ENCODE data around the gene IL27RA.

The IL27RA gene

DNA sequence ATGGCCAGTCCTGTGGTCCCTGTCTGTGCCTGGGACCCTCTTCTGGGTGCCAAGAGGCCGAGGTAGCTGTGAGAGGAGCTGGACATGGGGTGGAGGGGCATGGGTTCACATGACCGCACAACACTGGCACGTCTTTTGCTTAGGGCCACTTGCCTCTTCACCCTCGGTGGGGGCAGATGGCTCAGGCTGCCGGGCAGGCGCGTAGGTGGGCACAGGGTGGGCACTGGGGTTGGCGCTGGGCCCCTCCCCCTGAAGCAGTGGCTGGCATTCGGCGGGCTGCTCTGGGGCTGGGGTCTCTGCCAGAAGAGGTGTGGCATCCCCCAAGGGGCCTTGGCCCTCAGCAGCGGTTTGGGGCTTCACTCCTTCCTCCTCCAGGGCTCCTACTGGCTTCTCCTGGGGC, 21.9 kb downstream of the IL27RA start:
- no peak overlapping the region for H3K27ac Mint-ChIP-seq
- DNase-seq (ENCODE audit: low spot score in 2 of 2) = no peak
- peaks cover 14% of the 10 kb centered on the region for H3K4me1 Mint-ChIP-seq
- no peak overlapping the region for H3K4me3 Mint-ChIP-seq
- peaks cover 13% of the 10 kb centered on the region for H3K27me3 Mint-ChIP-seq
- ATAC-seq (ENCODE audit: low read depth) = no peak
- H3K36me3 Mint-ChIP-seq = peaks cover 35% of the 10 kb centered on the region
- no peaks in the 10 kb centered on the region for H3K9me3 Mint-ChIP-seq

DNA sequence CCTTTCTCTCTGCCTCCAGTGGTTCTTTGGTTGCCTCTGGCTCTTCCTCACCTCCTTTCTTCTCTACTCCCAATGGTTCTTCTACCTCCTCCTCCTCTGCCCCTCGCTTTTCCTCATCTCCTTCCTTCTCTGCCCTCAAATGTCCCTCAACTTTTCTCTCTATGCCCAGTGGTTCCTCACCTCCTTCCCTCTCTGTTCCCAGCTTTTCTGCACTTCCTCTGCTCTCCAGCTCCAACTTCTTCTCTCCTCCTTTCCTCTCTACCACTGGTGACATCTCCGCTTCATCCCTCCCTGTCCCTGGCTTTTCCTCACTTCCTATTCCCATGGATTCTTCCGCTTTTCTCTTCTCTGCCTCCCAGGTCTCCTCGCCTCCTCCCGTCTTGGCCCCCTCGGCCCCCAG, 22.5 kb downstream of the IL27RA start:
- H3K4me1 Mint-ChIP-seq = peaks cover 20% of the 10 kb centered on the region
- H3K4me3 Mint-ChIP-seq = no peak overlapping the region
- H3K9me3 Mint-ChIP-seq = no peaks in the 10 kb centered on the region
- DNase-seq (ENCODE audit: low spot score in 2 of 2) (no peak), ATAC-seq (ENCODE audit: low read depth) (no peak)
- H3K36me3 Mint-ChIP-seq = peaks cover 33% of the 10 kb centered on the region
- peaks cover 19% of the 10 kb centered on the region for H3K27me3 Mint-ChIP-seq
- H3K27ac Mint-ChIP-seq = peak overlapping the region; percentile 51

DNA sequence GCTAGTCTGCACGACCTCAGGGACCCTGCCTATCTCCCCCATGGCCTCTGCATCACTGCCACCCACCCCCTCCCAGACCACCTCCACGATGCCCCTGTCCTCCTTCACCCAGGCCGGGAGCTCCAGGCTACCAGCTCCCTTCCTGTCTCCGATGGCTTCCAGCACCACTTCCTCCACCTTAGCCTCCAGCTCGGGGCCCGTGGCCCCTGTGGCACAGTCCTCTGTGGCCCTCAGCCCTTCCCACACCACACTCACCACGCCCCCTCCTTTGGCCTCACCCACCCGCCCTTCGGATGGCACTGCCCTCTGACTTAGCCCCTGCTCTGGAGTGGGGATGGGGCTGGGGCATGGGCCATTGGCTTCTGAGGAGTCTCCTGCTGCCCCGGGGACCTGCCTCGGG, 23.2 kb downstream of the IL27RA start:
- no peak for ATAC-seq (ENCODE audit: low read depth)
- Mint-ChIP-seq H3K27me3 (peaks cover 21% of the 10 kb centered on the region), H3K9me3 (no peaks in the 10 kb centered on the region), H3K4me1 (peaks cover 22% of the 10 kb centered on the region), H3K36me3 (peaks cover 32% of the 10 kb centered on the region), H3K4me3 (no peak overlapping the region), H3K27ac (no peak overlapping the region)
- DNase-seq (ENCODE audit: low spot score in 2 of 2) = no peak

DNA sequence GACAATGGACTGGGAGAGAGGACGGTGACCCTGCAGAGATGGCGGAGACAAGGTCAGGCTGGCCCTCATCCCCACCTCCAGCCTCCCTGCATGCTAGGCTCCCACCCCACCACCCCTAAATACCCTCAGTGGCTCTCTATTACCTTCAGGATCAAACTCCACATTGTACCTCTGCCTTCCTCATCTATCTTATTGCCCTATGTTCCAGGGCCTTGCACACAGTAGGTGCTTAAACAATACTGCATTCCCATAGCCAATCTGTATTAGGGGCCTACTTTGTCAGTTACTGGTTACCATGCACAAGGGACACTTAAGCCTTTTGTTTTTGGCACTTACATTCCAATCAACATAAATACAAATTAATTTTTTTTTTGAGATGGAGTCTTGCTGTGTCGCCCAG, 23.8 kb downstream of the IL27RA start:
- no peak overlapping the region for H3K27ac Mint-ChIP-seq
- H3K4me1 Mint-ChIP-seq = peaks cover 22% of the 10 kb centered on the region
- DNase-seq (ENCODE audit: low spot score in 2 of 2) (no peak), ATAC-seq (ENCODE audit: low read depth) (no peak)
- H3K27me3 Mint-ChIP-seq = peaks cover 24% of the 10 kb centered on the region
- H3K36me3 Mint-ChIP-seq = peaks cover 27% of the 10 kb centered on the region
- H3K4me3 Mint-ChIP-seq = no peak overlapping the region
- no peaks in the 10 kb centered on the region for H3K9me3 Mint-ChIP-seq

GRCh38 chr19:14056069-14056666, 24.6 kb downstream of the IL27RA start:
- ATAC-seq (ENCODE audit: low read depth) (no peak), DNase-seq (ENCODE audit: low spot score in 2 of 2) (no peak)
- Mint-ChIP-seq H3K27me3 (peaks cover 24% of the 10 kb centered on the region), H3K4me3 (no peak overlapping the region), H3K4me1 (peaks cover 22% of the 10 kb centered on the region), H3K27ac (no peak overlapping the region), H3K36me3 (peaks cover 22% of the 10 kb centered on the region), H3K9me3 (no peaks in the 10 kb centered on the region)

GRCh38 chr19:14056741-14057356, 25.3 kb downstream of the IL27RA start:
- DNase-seq (ENCODE audit: low spot score in 2 of 2) = no peak
- no peak overlapping the region for H3K27ac Mint-ChIP-seq
- H3K9me3 Mint-ChIP-seq = no peaks in the 10 kb centered on the region
- peaks cover 26% of the 10 kb centered on the region for H3K27me3 Mint-ChIP-seq
- H3K4me1 Mint-ChIP-seq = peaks cover 22% of the 10 kb centered on the region
- peaks cover 19% of the 10 kb centered on the region for H3K36me3 Mint-ChIP-seq
- peak overlapping the region; percentile 34 for H3K4me3 Mint-ChIP-seq
- no peak for ATAC-seq (ENCODE audit: low read depth)

DNA sequence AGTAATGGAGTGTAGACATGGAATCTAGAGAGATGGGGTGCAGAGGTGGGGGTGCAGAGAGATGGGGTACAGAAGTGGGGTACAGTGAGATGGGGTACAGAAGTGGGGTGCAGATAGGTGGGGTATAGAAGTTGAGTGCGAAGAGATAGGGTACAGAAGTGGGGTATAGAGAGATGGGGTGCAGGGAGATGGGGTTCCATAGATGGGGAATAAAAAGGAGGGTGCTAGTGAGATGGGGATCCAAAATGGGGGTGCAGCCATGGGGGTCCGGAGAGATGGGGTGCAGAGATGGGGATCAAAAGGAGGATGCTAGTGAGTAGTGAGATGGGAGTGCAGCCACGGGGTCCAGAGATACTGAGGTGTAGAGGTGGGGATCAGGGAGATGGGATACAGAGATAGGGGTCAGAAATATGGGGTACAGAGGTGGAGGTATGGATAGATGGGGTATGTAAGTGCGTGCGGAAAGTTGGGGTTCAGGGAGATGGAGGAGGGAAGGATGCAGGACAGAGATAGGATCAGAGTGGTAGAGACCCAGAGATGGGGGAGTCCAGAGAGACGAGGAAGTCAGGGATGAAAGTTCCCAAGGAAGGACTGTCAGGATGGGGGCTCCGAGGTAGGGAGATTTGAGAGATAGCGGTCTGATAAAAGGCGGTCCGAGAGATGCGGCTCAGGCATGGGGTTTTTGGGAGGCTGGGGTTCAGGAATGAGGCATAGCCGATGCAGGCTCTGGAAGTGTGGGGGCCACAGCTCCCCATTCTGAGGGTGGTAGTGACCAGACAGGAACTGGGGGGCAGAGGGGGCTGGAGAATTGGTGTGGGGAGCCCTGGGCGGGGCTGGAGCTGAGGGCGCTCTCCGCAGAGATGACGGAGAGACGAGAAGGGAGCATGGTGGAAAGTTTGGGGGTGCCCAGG, 26.9 kb downstream of the IL27RA start:
- peaks cover 28% of the 10 kb centered on the region for H3K27me3 Mint-ChIP-seq
- no peaks in the 10 kb centered on the region for H3K9me3 Mint-ChIP-seq
- DNase-seq (ENCODE audit: low spot score in 2 of 2) (no peak), ATAC-seq (ENCODE audit: low read depth) (no peak)
- peak overlapping the region; percentile 30 for H3K4me3 Mint-ChIP-seq
- H3K4me1 Mint-ChIP-seq = peaks cover 22% of the 10 kb centered on the region
- no peak overlapping the region for H3K27ac Mint-ChIP-seq
- peaks cover 9% of the 10 kb centered on the region for H3K36me3 Mint-ChIP-seq

DNA sequence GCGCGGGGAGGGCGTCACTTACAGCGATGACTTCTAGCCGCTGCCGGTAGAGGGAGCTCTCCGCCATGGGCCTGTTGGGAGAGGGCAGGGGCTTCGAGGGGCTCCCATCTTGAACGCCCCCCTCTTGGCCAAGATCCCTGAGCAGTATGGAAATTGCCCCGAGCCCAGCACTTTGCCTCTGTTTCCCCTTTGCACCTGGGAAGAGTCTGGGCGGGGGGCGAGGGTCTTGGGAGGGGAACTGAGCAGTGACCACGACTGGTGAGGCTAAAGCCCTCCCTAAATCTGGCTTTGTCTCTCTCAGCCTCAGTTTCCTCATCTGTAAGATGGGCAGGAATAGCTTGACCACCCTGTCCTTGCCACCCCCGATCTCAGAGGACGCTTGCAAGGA, 27.5 kb downstream of the IL27RA start:
- Mint-ChIP-seq H3K27ac (no peak overlapping the region), H3K36me3 (peaks cover 5% of the 10 kb centered on the region), H3K9me3 (no peaks in the 10 kb centered on the region), H3K4me1 (peaks cover 19% of the 10 kb centered on the region), H3K4me3 (no peak overlapping the region), H3K27me3 (peaks cover 28% of the 10 kb centered on the region)
- ATAC-seq (ENCODE audit: low read depth) = peak; percentile 71
- peak; percentile 40 to 64 for DNase-seq (ENCODE audit: low spot score in 2 of 2)

DNA sequence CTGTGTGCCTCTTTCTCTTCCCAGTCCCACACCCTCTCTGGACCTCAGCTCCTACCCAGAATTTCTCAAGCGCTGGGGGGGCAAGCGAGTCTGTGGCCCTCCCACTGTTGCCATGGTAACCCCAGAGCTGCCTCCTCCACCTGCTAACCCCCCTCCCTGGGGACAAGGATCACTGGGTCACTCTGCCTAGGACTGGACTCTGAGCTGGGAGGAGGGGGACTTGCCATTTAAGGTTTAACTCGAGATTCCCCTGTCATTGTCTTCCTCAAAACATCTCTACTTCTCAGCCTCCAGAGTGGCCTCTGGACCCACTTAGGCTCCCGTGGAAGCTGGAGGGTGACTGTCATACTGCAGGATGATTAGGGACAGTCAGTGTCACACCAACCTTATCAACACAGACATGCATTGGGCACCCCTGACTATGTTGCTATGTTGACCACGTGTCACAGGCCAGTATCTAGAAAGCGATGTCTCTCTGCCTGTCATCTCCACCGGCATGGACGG, 28.1 kb downstream of the IL27RA start:
- H3K27ac Mint-ChIP-seq = no peak overlapping the region
- H3K27me3 Mint-ChIP-seq = peaks cover 28% of the 10 kb centered on the region
- H3K4me3 Mint-ChIP-seq = no peak overlapping the region
- DNase-seq (ENCODE audit: low spot score in 2 of 2) = no peak
- ATAC-seq (ENCODE audit: low read depth) = no peak
- no peaks in the 10 kb centered on the region for H3K9me3 Mint-ChIP-seq
- peaks cover under 1% of the 10 kb centered on the region for H3K36me3 Mint-ChIP-seq
- H3K4me1 Mint-ChIP-seq = peaks cover 14% of the 10 kb centered on the region

DNA sequence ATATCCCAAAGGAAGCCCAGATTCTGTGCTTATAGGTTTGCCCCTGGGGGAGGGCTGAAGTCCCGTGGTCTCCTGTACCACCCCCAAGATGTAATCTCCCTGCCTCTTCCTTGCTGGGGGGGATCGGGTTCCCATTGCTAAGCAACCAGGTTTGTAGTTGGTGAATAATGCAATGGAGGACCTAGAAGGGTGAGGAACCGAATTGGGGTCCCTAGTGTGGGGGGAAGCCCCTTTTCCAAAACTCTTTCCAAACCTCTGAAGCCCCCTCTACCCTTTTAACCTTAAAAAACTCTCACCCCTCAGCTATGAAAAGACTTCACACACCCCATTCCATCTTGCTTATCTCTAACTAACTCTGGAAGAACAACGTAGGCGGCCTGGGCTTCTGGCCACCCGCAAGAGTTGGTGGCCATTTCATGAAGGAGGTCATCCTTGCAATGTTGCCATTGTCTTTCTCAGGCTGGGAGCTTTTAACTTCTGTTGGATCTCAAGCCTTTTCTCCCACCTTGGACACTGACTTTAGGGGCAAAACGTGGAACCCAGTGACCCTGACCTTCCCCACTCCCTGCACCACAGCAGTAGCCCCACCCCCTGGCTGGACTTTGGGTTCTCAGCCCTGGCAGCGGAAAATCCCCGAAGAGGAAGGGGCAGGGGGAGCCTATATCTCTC, 29.7 kb downstream of the IL27RA start:
- no peak for ATAC-seq (ENCODE audit: low read depth)
- H3K36me3 Mint-ChIP-seq = no peaks in the 10 kb centered on the region
- DNase-seq (ENCODE audit: low spot score in 2 of 2) = no peak
- peaks cover 14% of the 10 kb centered on the region for H3K4me1 Mint-ChIP-seq
- peaks cover 29% of the 10 kb centered on the region for H3K27me3 Mint-ChIP-seq
- H3K4me3 Mint-ChIP-seq = no peak overlapping the region
- no peak overlapping the region for H3K27ac Mint-ChIP-seq
- no peaks in the 10 kb centered on the region for H3K9me3 Mint-ChIP-seq

- H3K27ac Mint-ChIP-seq = no peak within 1 kb of the TSS
- no peak for DNase-seq (ENCODE audit: low spot score in 2 of 2)
- no peaks in the 10 kb centered on the region for H3K36me3 Mint-ChIP-seq
- H3K4me3 Mint-ChIP-seq = no peak within 1 kb of the TSS
- H3K4me1 Mint-ChIP-seq = peaks cover 14% of the 10 kb centered on the region
- H3K27me3 Mint-ChIP-seq = peaks cover 28% of the 10 kb centered on the region
- ATAC-seq (ENCODE audit: low read depth) = no peak
- H3K9me3 Mint-ChIP-seq = no peaks in the 10 kb centered on the region
These were observed 30.4 kb downstream of the IL27RA start, which contains the start of gene PALM3 for GRCh38 chr19:14061751-14062557. Gene PALM3 (minus strand): TSS chr19:14062076. CDS start chr19:14061980, 96 bp downstream.

GRCh38 chr19:14062558-14062855, 30.9 kb downstream of the IL27RA start:
- H3K4me1 Mint-ChIP-seq = peaks cover 14% of the 10 kb centered on the region
- H3K27me3 Mint-ChIP-seq = peaks cover 27% of the 10 kb centered on the region
- H3K9me3 Mint-ChIP-seq = no peaks in the 10 kb centered on the region
- H3K4me3 Mint-ChIP-seq = no peak overlapping the region
- H3K36me3 Mint-ChIP-seq = no peaks in the 10 kb centered on the region
- DNase-seq (ENCODE audit: low spot score in 2 of 2) (no peak), ATAC-seq (ENCODE audit: low read depth) (no peak)
- no peak overlapping the region for H3K27ac Mint-ChIP-seq

GRCh38 chr19:14063105-14063504, 31.5 kb downstream of the IL27RA start:
- peaks cover 11% of the 10 kb centered on the region for H3K4me1 Mint-ChIP-seq
- DNase-seq (ENCODE audit: low spot score in 2 of 2) = no peak
- ATAC-seq (ENCODE audit: low read depth) = no peak
- no peak overlapping the region for H3K4me3 Mint-ChIP-seq
- no peaks in the 10 kb centered on the region for H3K36me3 Mint-ChIP-seq
- peaks cover 22% of the 10 kb centered on the region for H3K27me3 Mint-ChIP-seq
- no peaks in the 10 kb centered on the region for H3K9me3 Mint-ChIP-seq
- H3K27ac Mint-ChIP-seq = no peak overlapping the region

Data from memory B cell (primary cell).